ENCODE measurements around the gene UXT. TPM values are rescaled to one million over a fixed set of nuclear protein-coding genes. Genes with fewer than 3 reads are reported as not detected.
A peak's percentile ranks its signal among the peaks of the same experiment; 100 is the strongest.

UXT gene
- total RNA-seq, 4 donors from 2014 or later, result 91.0 to 126 (median 99.6) TPM

GRCh38 chrX:47628982-47629381 lies 30.0 kb downstream of the UXT start:
- ATAC-seq (ENCODE audit: low FRiP score) (no peak), DNase-seq (ENCODE audit: low spot score) (no peak)
- TF ChIP-seq CTCF (IDR thresholded peaks at IDR 0.05), result no peak

GRCh38 chrX:47625365-47625764 lies 33.6 kb downstream of the UXT start:
- TF ChIP-seq CTCF (IDR thresholded peaks at IDR 0.05), result no peak
- DNase-seq (ENCODE audit: low spot score) (no peak), ATAC-seq (ENCODE audit: low FRiP score) (no peak)

- DNase-seq (ENCODE audit: low spot score), result no peak
- TF ChIP-seq CTCF (IDR thresholded peaks at IDR 0.05), result no peak
- ATAC-seq (ENCODE audit: low FRiP score), result no peak
Observed at GRCh38 chrX:47623540-47624027, 35.4 kb downstream of the UXT start.

GRCh38 chrX:47621851-47622250 lies 37.1 kb downstream of the UXT start:
- no peak for ATAC-seq (ENCODE audit: low FRiP score)
- DNase-seq (ENCODE audit: low spot score), result no peak
- no peak for TF ChIP-seq CTCF (IDR thresholded peaks at IDR 0.05)

GRCh38 chrX:47620303-47620685 lies 38.7 kb downstream of the UXT start:
- DNase-seq (ENCODE audit: low spot score) (no peak), ATAC-seq (ENCODE audit: low FRiP score) (no peak)
- TF ChIP-seq CTCF (IDR thresholded peaks at IDR 0.05), result no peak

- ATAC-seq (ENCODE audit: low FRiP score), result peak; percentile 81
- no peak for TF ChIP-seq CTCF (IDR thresholded peaks at IDR 0.05)
- no peak for DNase-seq (ENCODE audit: low spot score)
Observed at GRCh38 chrX:47619486-47620302, 39.3 kb downstream of the UXT start, which contains the start of gene SYN1. TSS of gene SYN1 (minus strand) at chrX:47619857. CDS start at chrX:47619728, 129 bp downstream.

Data from omental fat pad (tissue), 4 donors.